ENCODE data around the gene RPL37.
"Not testable (repeated sequence)": the region's sequence is repeated elsewhere in the genome, so short reads cannot be mapped to it uniquely, and the experiment has no call there.

Gene RPL37

GRCh38 chr5:40834849-40835787 is at the start of gene RPL37:
Gene RPL37, minus strand, starts transcription at chr5:40835222. Its CDS starts 37 bp downstream, at chr5:40835185.
- peak; percentile 94 for DNase-seq

- not testable (repeated sequence) for DNase-seq
These were observed 48.0 kb upstream of the RPL37 start for GRCh38 chr5:40883051-40883450.

- no peak for DNase-seq
These were observed 47.3 kb upstream of the RPL37 start for GRCh38 chr5:40882291-40882690.

GRCh38 chr5:40879163-40879942 is 44.3 kb upstream of the RPL37 start:
- DNase-seq, result no peak

- peak; percentile 20 for DNase-seq
These were observed 42.5 kb upstream of the RPL37 start for GRCh38 chr5:40877371-40877988.

- DNase-seq, result no peak
These were observed 40.9 kb upstream of the RPL37 start for GRCh38 chr5:40875958-40876357.

GRCh38 chr5:40873286-40873880 is 38.4 kb upstream of the RPL37 start:
- DNase-seq, result no peak

GRCh38 chr5:40872253-40872652 is 37.2 kb upstream of the RPL37 start:
- DNase-seq, result not testable (repeated sequence)

- DNase-seq, result no peak
These were observed 36.2 kb upstream of the RPL37 start for GRCh38 chr5:40871177-40871576.

- no peak for DNase-seq
These were observed 34.4 kb upstream of the RPL37 start for GRCh38 chr5:40869384-40869783.

GRCh38 chr5:40866844-40867243 is 31.8 kb upstream of the RPL37 start:
- no peak for DNase-seq

- DNase-seq, result not testable (repeated sequence)
These were observed 30.0 kb upstream of the RPL37 start for GRCh38 chr5:40865004-40865403.

GRCh38 chr5:40860711-40861110 is 25.7 kb upstream of the RPL37 start:
- DNase-seq, result no peak

GRCh38 chr5:40853632-40854192 is 18.7 kb upstream of the RPL37 start:
- no peak for DNase-seq

- no peak for DNase-seq
These were observed 12.5 kb upstream of the RPL37 start for GRCh38 chr5:40847525-40847924.

- no peak for DNase-seq
These were observed 11.3 kb upstream of the RPL37 start for GRCh38 chr5:40846371-40846770.

- DNase-seq, result no peak
These were observed 9.5 kb upstream of the RPL37 start for GRCh38 chr5:40844565-40844964.

- DNase-seq, result no peak
These were observed 7.3 kb upstream of the RPL37 start for GRCh38 chr5:40842351-40842750.

GRCh38 chr5:40841068-40841805 is 6.2 kb upstream of the RPL37 start, which contains the start of gene CARD6:
Gene CARD6, plus strand, starts transcription at chr5:40841367. Its CDS starts 16 bp downstream, at chr5:40841383.
- no peak for DNase-seq

- no peak for DNase-seq
These were observed 3.1 kb upstream of the RPL37 start for GRCh38 chr5:40838086-40838485.

GRCh38 chr5:40834391-40834848 is 602 bp downstream of the RPL37 start:
- DNase-seq, result peak; percentile 43

Measured in stimulated activated CD4-positive, alpha-beta T cell treated with anti-CD3 and anti-CD28 coated beads, Interleukin-4, amount 100 ng/mL, for 24 hours (primary cell).